GM18505 (cell line): ENCODE results near the gene XPNPEP1.

ENCODE experiments used
- ATAC-seq: cut with Tn5 transposase; IDR thresholded peaks from one replicate; pipeline ENCODE4 v1.9.1; 2021; ENCODE audit not compliant: unreplicated experiment
- POLR2A ChIP-seq: IDR thresholded peaks from 4 replicates; pipeline ENCODE4 v1.6.1; 2011; ENCODE audit warnings: borderline replicate concordance; ENCODE audit not compliant: insufficient read depth, insufficient read length; ENCODE audit errors: extremely low read depth

The XPNPEP1 gene

GRCh38 chr10:109899356-109900331 lies 23.7 kb downstream of the XPNPEP1 start:
- ATAC-seq: no peak
- TF ChIP-seq POLR2A: no peak

GRCh38 chr10:109898666-109899355 lies 24.5 kb downstream of the XPNPEP1 start:
- TF ChIP-seq POLR2A: no peak

GRCh38 chr10:109898007-109898406 lies 25.3 kb downstream of the XPNPEP1 start:
- ATAC-seq: no peak
- no peak for TF ChIP-seq POLR2A

More at GRCh38 chr10:109898666-109899355, 24.5 kb downstream of the XPNPEP1 start:
- ATAC-seq: no peak

- ATAC-seq: no peak
- no peak for TF ChIP-seq POLR2A
Measured at GRCh38 chr10:109895848-109896247, 27.5 kb downstream of the XPNPEP1 start.

- TF ChIP-seq POLR2A: no peak
- no peak for ATAC-seq
Measured at GRCh38 chr10:109895095-109895818, 28.1 kb downstream of the XPNPEP1 start.

GRCh38 chr10:109894516-109894915 lies 28.8 kb downstream of the XPNPEP1 start:
- ATAC-seq: no peak
- TF ChIP-seq POLR2A: no peak

- no peak for TF ChIP-seq POLR2A
- ATAC-seq: no peak
Measured at GRCh38 chr10:109893386-109893785, 29.9 kb downstream of the XPNPEP1 start.

GRCh38 chr10:109892931-109893330 lies 30.4 kb downstream of the XPNPEP1 start:
- TF ChIP-seq POLR2A: no peak
- no peak for ATAC-seq

- ATAC-seq: no peak
- TF ChIP-seq POLR2A: no peak
Measured at GRCh38 chr10:109892117-109892516, 31.2 kb downstream of the XPNPEP1 start.

GRCh38 chr10:109891105-109891504 lies 32.2 kb downstream of the XPNPEP1 start:
- TF ChIP-seq POLR2A: no peak
- ATAC-seq: no peak

- no peak for ATAC-seq
- TF ChIP-seq POLR2A: no peak
Measured at GRCh38 chr10:109889867-109890266, 33.4 kb downstream of the XPNPEP1 start.

- no peak for TF ChIP-seq POLR2A
- ATAC-seq: no peak
Measured at GRCh38 chr10:109887776-109888175, 35.5 kb downstream of the XPNPEP1 start.

- no peak for ATAC-seq
- no peak for TF ChIP-seq POLR2A
Measured at GRCh38 chr10:109887243-109887642, 36.1 kb downstream of the XPNPEP1 start.
